Measurements from ENCODE around the gene BSND.

Gene BSND

DNA sequence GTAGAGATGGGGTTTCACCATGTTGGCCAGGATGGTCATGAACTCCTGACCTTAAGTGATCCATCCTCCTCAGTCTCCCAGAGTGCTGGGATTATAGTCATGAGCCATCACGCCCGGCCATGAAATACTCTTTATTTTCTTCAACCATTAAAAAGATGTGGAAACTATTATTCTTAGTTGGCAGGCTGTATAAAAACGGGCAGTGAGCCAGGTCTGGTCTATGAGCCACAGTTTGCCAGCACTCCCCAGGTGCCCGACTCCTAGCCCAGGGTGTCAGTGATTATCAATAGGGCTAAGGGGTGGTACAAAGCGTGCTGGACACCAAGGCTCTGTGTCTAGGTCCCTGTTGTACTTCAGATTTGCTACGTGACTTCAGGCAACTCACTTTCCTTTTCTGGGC is 22.0 kb upstream of the BSND start:
- Histone ChIP-seq H3K36me3 (ENCODE audit: insufficient read depth, low read length) (no peaks in the 10 kb centered on the region), H3K9me3 (ENCODE audit: low read length) (no peaks in the 10 kb centered on the region), H3K4me3 (ENCODE audit: low read depth, low read length, poor library complexity, severe bottlenecking) (no peak overlapping the region), H3K27me3 (ENCODE audit: insufficient read depth, low read length) (peaks cover 9% of the 10 kb centered on the region; the same call in 1 of the 2 replicates), H3K9me2 (ENCODE audit: low read depth, low read length) (no peaks in the 10 kb centered on the region), H3K27ac (ENCODE audit: low read depth, low read length, poor library complexity, severe bottlenecking) (no peak overlapping the region), H3K4me2 (ENCODE audit: low read length) (no peak overlapping the region), H4K20me1 (ENCODE audit: insufficient read depth, low read length) (no peaks in the 10 kb centered on the region), H2AFZ (ENCODE audit: low read length) (no peak overlapping the region), H3F3A (ENCODE audit: insufficient read depth, low read length) (no peaks in the 10 kb centered on the region), H3K79me2 (ENCODE audit: insufficient read depth, low read length) (no peaks in the 10 kb centered on the region), H3K9ac (ENCODE audit: low read length) (no peak overlapping the region), H3K4me1 (ENCODE audit: insufficient read depth, low read length, severe bottlenecking) (no peaks in the 10 kb centered on the region)
- TF ChIP-seq, protein P1, sequence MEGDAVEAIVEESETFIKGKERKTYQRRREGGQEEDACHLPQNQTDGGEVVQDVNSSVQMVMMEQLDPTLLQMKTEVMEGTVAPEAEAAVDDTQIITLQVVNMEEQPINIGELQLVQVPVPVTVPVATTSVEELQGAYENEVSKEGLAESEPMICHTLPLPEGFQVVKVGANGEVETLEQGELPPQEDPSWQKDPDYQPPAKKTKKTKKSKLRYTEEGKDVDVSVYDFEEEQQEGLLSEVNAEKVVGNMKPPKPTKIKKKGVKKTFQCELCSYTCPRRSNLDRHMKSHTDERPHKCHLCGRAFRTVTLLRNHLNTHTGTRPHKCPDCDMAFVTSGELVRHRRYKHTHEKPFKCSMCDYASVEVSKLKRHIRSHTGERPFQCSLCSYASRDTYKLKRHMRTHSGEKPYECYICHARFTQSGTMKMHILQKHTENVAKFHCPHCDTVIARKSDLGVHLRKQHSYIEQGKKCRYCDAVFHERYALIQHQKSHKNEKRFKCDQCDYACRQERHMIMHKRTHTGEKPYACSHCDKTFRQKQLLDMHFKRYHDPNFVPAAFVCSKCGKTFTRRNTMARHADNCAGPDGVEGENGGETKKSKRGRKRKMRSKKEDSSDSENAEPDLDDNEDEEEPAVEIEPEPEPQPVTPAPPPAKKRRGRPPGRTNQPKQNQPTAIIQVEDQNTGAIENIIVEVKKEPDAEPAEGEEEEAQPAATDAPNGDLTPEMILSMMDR (IDR thresholded peaks at IDR 0.05; ENCODE audit: low read length): no peak
- TF ChIP-seq EZH2 (IDR thresholded peaks at IDR 0.05; ENCODE audit: borderline replicate concordance, low read length): no peak

DNA sequence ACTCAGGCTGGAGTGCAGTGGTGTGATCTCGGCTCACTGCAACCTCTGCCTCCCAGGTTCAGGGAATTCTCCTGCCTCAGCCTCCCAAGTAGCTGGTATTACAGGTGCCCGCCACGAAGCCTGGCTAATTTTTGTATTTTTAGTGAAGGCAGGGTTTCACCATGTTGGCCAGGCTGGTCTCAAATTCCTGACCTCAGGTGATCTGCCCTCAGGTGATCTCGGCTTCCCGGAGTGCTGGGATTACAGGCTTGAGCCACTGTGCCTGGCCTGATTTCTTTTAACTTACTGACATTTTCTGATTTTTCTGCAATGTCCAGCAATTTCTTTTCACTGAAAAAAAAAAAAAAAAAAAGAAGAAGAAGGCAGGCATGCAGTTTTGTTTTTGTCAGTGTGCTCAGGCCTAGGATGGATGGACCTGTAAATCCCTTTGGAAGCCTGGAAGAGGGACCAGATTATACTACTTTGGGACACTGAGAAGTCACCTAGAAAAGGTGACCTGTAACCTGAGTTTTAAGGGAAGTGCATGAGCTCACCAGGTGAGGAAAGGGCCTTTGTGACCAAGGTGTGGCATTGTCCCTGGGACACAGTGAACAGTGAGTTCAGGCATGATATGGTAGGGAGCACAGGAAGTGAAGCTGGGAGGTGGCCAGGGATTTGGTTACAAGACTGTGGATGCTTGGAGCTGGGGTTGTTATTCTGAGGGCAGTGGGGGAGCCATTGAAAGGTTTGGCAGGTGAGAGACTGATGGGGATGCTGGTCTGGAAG is 21.0 kb upstream of the BSND start:
- H3K9me3 ChIP-seq (ENCODE audit: low read length): no peaks in the 10 kb centered on the region
- H3K9me2 ChIP-seq (ENCODE audit: low read depth, low read length): no peaks in the 10 kb centered on the region
- no peaks in the 10 kb centered on the region for H4K20me1 ChIP-seq (ENCODE audit: insufficient read depth, low read length)
- no peak overlapping the region for H3K4me2 ChIP-seq (ENCODE audit: low read length)
- no peaks in the 10 kb centered on the region for H3K36me3 ChIP-seq (ENCODE audit: insufficient read depth, low read length)
- H3F3A ChIP-seq (ENCODE audit: insufficient read depth, low read length): no peaks in the 10 kb centered on the region
- H3K9ac ChIP-seq (ENCODE audit: low read length): no peak overlapping the region
- no peaks in the 10 kb centered on the region for H3K4me1 ChIP-seq (ENCODE audit: insufficient read depth, low read length, severe bottlenecking)
- TF ChIP-seq EZH2 (IDR thresholded peaks at IDR 0.05; ENCODE audit: borderline replicate concordance, low read length): no peak
- TF ChIP-seq, protein P1 (IDR thresholded peaks at IDR 0.05; ENCODE audit: low read length): no peak
- H3K27ac ChIP-seq (ENCODE audit: low read depth, low read length, poor library complexity, severe bottlenecking): no peak overlapping the region
- H3K79me2 ChIP-seq (ENCODE audit: insufficient read depth, low read length): no peaks in the 10 kb centered on the region
- no peak overlapping the region for H2AFZ ChIP-seq (ENCODE audit: low read length)
- H3K4me3 ChIP-seq (ENCODE audit: low read depth, low read length, poor library complexity, severe bottlenecking): no peak overlapping the region
- peaks cover 9% of the 10 kb centered on the region; the same call in 1 of the 2 replicates for H3K27me3 ChIP-seq (ENCODE audit: insufficient read depth, low read length)

DNA sequence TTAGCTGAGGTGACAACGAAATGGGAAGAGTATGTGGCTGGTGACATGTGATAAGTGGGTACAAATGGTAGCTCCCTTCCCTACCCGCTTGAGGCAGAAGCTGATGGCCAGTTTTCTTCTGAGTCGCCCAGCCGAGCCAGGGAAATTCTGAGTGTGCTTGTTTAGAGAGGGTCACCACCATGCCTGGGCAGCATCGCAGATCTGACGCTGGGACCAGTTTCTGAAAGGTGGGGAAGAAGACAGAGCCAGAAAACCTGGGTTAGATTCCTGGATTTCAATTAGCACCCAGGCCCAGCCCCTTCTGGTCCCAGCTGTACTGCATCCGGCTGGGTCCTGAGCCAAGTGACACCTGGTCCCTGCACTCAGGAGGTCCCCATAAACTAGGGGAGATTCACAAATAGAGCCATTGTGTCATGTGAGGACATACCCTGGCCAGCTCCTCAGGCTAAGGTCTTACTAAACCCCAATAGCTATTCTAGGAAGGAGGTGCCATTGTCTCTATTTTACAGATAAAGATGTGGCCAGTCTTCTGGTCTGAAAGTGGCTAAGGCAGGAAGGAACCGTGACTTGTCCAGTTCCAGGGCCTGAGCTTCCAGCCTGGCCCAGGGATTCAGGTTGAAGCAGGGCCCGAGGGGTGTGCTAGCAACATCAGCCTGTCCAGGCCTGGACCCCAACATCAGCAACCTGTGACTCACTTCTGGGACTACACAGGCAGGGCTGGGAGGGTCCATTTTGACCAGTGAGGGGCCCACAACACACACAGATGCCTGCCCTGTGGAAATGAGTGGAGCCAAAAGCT is 20.0 kb upstream of the BSND start:
- Histone ChIP-seq H2AFZ (ENCODE audit: low read length) (no peak overlapping the region), H4K20me1 (ENCODE audit: insufficient read depth, low read length) (no peaks in the 10 kb centered on the region), H3K79me2 (ENCODE audit: insufficient read depth, low read length) (no peaks in the 10 kb centered on the region), H3K4me1 (ENCODE audit: insufficient read depth, low read length, severe bottlenecking) (no peaks in the 10 kb centered on the region), H3K27me3 (ENCODE audit: insufficient read depth, low read length) (peaks cover 9% of the 10 kb centered on the region; the same call in 1 of the 2 replicates), H3K4me2 (ENCODE audit: low read length) (no peak overlapping the region), H3K27ac (ENCODE audit: low read depth, low read length, poor library complexity, severe bottlenecking) (no peak overlapping the region), H3F3A (ENCODE audit: insufficient read depth, low read length) (no peaks in the 10 kb centered on the region), H3K9me3 (ENCODE audit: low read length) (no peaks in the 10 kb centered on the region), H3K9ac (ENCODE audit: low read length) (no peak overlapping the region), H3K9me2 (ENCODE audit: low read depth, low read length) (no peaks in the 10 kb centered on the region), H3K36me3 (ENCODE audit: insufficient read depth, low read length) (no peaks in the 10 kb centered on the region), H3K4me3 (ENCODE audit: low read depth, low read length, poor library complexity, severe bottlenecking) (no peak overlapping the region)
- TF ChIP-seq, protein P1 (IDR thresholded peaks at IDR 0.05; ENCODE audit: low read length): no peak
- TF ChIP-seq EZH2 (IDR thresholded peaks at IDR 0.05; ENCODE audit: borderline replicate concordance, low read length): no peak
